ENCODE results near the gene TMEM125. TPM values are rescaled to one million over a fixed set of nuclear protein-coding genes. Genes with fewer than 3 reads are reported as not detected.

TMEM125 gene
- total and polyA plus RNA-seq, 2 experiments from 2014 or later = 2.0 TPM

GRCh38 chr1:43272161-43272560 lies 2.4 kb downstream of the TMEM125 start:
- Histone ChIP-seq H3K36me3 (no peaks in the 10 kb centered on the region), H3K27me3 (no peaks in the 10 kb centered on the region), H3K4me1 (ENCODE audit: low read depth) (peaks cover 10% of the 10 kb centered on the region), H3K9me3 (ENCODE audit: low read depth) (no peaks in the 10 kb centered on the region), H3K4me3 (no peak overlapping the region), H3K27ac (no peak overlapping the region)
- no peak for TF ChIP-seq CTCF (IDR thresholded peaks at IDR 0.05; ENCODE audit: low read depth, low read length)
- DNase-seq (ENCODE audit: low read depth in 1 of 2, low spot score in 1 of 2) = no peak

DNA sequence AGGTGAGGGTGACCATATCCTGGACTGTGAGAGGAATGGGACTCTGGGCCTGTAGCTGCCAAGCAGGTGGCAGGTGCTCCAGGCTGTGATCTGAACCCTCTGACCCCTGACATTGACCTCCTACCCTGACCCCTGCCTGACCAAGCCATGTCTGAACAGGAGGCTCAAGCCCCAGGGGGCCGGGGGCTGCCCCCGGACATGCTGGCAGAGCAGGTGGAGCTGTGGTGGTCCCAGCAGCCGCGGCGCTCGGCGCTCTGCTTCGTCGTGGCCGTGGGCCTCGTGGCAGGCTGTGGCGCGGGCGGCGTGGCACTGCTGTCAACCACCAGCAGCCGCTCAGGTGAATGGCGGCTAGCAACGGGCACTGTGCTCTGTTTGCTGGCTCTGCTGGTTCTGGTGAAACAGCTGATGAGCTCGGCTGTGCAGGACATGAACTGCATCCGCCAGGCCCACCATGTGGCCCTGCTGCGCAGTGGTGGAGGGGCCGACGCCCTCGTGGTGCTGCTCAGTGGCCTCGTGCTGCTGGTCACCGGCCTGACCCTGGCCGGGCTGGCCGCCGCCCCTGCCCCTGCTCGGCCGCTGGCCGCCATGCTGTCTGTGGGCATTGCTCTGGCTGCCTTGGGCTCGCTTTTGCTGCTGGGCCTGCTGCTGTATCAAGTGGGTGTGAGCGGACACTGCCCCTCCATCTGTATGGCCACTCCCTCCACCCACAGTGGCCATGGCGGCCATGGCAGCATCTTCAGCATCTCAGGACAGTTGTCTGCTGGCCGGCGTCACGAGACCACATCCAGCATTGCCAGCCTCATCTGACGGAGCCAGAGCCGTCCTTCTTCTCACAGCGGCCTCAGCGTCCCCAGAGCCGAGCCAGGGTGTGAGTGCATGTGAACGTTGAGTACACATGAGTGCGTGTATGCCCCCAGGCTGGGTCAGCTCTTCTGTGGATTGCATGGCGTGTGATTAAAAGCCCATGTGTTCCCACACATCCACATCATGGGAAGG lies 3.1 kb downstream of the TMEM125 start:
- Histone ChIP-seq H3K36me3 (no peaks in the 10 kb centered on the region), H3K27ac (no peak overlapping the region), H3K4me1 (ENCODE audit: low read depth) (peaks cover 3% of the 10 kb centered on the region), H3K4me3 (no peak overlapping the region), H3K27me3 (no peaks in the 10 kb centered on the region), H3K9me3 (ENCODE audit: low read depth) (no peaks in the 10 kb centered on the region)
- no peak for TF ChIP-seq CTCF (IDR thresholded peaks at IDR 0.05; ENCODE audit: low read depth, low read length)
- no peak for DNase-seq (ENCODE audit: low read depth in 1 of 2, low spot score in 1 of 2)

DNA sequence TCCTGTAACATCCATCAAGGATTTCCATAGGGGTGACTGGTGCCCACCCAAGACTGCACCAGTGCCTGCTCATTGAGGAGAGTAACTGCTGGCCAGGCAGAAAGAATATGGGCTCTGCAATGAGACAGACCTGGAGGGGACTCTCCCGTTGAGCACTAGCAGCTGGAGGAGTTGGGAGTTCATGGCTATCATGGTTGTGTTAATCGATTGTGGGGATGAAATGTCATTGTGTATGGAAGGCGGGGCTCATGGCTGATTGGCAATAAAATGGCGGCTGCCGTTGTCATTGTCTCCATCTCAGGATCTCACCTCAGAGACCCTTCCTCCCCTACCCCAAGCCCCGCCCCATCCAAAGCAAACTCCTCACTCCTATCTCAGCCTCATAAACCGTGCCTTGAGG lies 3.9 kb downstream of the TMEM125 start:
- Histone ChIP-seq H3K36me3 (no peaks in the 10 kb centered on the region), H3K27ac (no peak overlapping the region), H3K4me1 (ENCODE audit: low read depth) (no peaks in the 10 kb centered on the region), H3K27me3 (no peaks in the 10 kb centered on the region), H3K9me3 (ENCODE audit: low read depth) (no peaks in the 10 kb centered on the region), H3K4me3 (no peak overlapping the region)
- no peak for DNase-seq (ENCODE audit: low read depth in 1 of 2, low spot score in 1 of 2)
- no peak for TF ChIP-seq CTCF (IDR thresholded peaks at IDR 0.05; ENCODE audit: low read depth, low read length)

DNA sequence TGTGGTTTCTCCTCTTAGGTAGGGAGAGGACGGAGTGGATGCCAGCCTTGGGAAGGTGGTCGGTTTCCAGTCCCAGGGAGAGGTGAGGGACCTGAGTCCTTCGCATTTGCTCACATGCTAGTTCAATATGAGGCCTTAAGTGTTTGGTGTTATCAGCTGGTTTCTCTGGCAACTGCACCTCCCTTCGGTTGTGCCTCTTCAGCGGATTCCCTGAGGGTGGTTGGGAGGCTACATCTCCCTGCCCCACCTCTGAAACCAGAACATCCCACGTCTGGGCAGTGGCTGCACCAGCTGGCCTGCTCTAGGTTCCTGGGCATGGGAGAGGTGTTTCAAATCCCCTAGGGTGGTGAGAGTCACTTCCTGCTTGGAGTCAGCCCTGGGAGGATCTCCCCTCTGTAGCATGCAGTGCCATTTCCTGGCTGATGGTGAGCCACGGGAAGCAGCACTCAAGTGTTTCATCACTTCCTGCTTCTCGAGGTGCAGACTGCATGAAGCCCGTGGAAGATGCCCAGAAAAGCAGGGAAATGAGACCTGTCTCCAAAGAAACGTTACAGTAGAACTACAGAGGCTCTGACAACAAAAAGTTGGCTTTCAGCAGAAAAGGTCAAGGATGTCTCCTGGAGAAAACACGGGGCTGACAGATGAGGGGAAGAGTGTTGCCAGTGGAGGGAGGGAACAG lies 4.5 kb downstream of the TMEM125 start:
- DNase-seq (ENCODE audit: low read depth in 1 of 2, low spot score in 1 of 2) = peak in 1 of 2 donors; percentile 79
- H3K27me3 ChIP-seq = no peaks in the 10 kb centered on the region
- H3K9me3 ChIP-seq (ENCODE audit: low read depth) = no peaks in the 10 kb centered on the region
- H3K4me3 ChIP-seq = no peak overlapping the region
- TF ChIP-seq CTCF (IDR thresholded peaks at IDR 0.05; ENCODE audit: low read depth, low read length) = no peak
- no peak overlapping the region for H3K27ac ChIP-seq
- H3K36me3 ChIP-seq = no peaks in the 10 kb centered on the region
- H3K4me1 ChIP-seq (ENCODE audit: low read depth) = no peaks in the 10 kb centered on the region

DNA sequence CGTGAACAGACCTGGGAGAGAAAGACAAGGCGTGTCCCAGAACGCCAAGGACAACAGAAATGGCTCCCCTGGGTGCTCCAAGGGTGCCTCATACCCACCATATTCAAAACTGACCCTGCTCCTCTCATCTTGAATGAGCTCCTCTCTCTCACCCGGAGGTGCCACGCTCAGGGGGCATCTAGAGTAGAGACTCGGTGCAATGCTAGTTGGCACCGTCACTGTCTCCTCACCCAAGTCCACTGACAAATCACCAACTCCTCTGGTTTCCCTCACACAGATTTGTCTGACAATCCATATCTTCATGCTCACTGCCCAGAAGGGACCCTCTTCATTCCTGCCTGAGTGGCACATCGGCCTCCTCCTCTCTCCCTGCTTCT lies 5.0 kb downstream of the TMEM125 start:
- no peak overlapping the region for H3K27ac ChIP-seq
- no peak for TF ChIP-seq CTCF (IDR thresholded peaks at IDR 0.05; ENCODE audit: low read depth, low read length)
- no peak for DNase-seq (ENCODE audit: low read depth in 1 of 2, low spot score in 1 of 2)
- H3K4me1 ChIP-seq (ENCODE audit: low read depth) = no peaks in the 10 kb centered on the region
- no peaks in the 10 kb centered on the region for H3K36me3 ChIP-seq
- H3K27me3 ChIP-seq = no peaks in the 10 kb centered on the region
- H3K4me3 ChIP-seq = no peak overlapping the region
- no peaks in the 10 kb centered on the region for H3K9me3 ChIP-seq (ENCODE audit: low read depth)
